DND-41 (cell line): ENCODE measurements around the gene SMTN.

Experiments
- EZH2 ChIP-seq: IDR thresholded peaks from 3 replicates; pipeline ENCODE4 v1.6.1; 2012; ENCODE audit warnings: borderline replicate concordance, low read depth, mild to moderate bottlenecking, moderate library complexity, low read length, inconsistent platforms; ENCODE audit not compliant: severe bottlenecking
- TF ChIP-seq, protein P1 (sequence below): IDR thresholded peaks from 2 replicates; pipeline ENCODE4 v1.5.1; 2012; ENCODE audit warnings: borderline replicate concordance, low read length, moderate library complexity, mild to moderate bottlenecking; ENCODE audit not compliant: poor library complexity, severe bottlenecking; ENCODE audit errors: extremely low read depth

- TF ChIP-seq, protein P1, sequence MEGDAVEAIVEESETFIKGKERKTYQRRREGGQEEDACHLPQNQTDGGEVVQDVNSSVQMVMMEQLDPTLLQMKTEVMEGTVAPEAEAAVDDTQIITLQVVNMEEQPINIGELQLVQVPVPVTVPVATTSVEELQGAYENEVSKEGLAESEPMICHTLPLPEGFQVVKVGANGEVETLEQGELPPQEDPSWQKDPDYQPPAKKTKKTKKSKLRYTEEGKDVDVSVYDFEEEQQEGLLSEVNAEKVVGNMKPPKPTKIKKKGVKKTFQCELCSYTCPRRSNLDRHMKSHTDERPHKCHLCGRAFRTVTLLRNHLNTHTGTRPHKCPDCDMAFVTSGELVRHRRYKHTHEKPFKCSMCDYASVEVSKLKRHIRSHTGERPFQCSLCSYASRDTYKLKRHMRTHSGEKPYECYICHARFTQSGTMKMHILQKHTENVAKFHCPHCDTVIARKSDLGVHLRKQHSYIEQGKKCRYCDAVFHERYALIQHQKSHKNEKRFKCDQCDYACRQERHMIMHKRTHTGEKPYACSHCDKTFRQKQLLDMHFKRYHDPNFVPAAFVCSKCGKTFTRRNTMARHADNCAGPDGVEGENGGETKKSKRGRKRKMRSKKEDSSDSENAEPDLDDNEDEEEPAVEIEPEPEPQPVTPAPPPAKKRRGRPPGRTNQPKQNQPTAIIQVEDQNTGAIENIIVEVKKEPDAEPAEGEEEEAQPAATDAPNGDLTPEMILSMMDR, result no peak
- no peak for TF ChIP-seq EZH2
These were observed 38.1 kb downstream of the SMTN start for GRCh38 chr22:31119026-31119717.
